GM04503 (cell line): ENCODE results near the gene ZNF630.
A peak's percentile ranks its signal among the peaks of the same experiment; 100 is the strongest.
"Not testable (repeated sequence)": the region's sequence is repeated elsewhere in the genome, so short reads cannot be mapped to it uniquely, and the experiment has no call there.

Experiments
- DNase-seq: peaks from one replicate; pipeline ENCODE4 v3.0.0-alpha.2; 2012; ENCODE audit warnings: low read depth

The ZNF630 gene

DNA sequence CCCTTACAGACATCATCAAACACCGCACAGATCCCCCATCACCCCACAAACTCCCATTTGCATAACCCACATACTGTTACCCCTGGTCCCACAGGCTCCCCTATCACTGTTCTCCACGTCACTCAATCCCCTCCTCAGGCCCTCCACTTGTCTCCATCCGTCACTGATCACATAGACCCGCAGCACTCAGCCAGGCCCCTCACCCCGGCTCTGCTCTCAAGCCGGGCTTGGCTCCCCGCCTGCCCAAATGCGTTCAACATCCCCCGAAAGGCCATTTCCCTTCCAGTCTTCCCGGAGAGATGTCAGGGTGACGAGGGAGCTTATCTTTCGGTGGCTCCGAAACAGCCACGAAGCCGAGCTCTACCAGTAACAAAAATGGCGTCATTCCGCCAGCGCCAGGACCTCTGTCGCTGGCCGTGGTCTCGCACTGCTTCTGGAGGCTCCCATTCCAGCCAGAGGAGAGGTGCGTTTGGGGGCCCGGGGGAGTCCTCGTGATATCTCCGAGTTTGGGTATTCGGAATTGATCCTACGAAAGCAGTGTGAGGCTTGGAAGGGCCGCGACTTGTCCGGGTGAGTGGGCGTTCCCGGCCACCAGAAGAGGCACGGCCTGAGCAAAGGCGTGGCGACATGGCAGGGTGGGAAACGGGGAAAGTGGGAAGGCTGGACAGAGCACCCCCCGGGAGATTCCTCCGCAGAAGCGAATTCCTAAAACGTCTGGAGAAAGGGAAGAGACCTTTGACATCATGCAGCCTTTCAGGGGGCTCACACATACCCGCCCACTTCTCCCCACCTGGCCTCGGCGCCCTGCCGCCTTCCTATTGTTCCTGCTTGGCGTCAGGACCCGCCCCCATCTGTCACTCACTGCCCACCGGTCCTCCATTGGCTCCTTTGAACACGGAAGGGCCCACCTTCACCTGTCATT is at the start of gene ZNF630:
ZNF630 (minus strand) TSS at position 577 of the 922 bp plus-strand sequence. CDS start 4,754 bp downstream, outside the sequence.
- DNase-seq = no peak

DNA sequence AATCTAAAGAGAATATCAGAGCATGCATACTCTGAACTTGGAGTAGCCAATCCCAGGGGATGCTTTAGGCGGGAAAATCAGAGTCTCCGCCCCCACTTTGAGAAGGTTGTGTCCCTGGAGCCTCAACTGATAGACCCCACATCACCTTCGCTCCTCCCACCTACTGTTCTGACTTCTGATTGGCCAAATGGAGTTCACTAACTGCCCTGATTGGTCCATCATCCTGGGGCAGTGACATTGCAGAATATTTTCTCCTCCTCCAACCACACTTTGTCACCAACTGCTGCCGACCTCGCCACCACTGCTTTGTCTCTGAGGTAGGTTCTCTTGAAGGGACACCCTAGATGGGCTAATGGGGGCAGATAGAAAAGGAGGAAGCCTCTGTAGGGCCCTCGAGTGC is 36.3 kb upstream of the ZNF630 start:
- DNase-seq = no peak

DNA sequence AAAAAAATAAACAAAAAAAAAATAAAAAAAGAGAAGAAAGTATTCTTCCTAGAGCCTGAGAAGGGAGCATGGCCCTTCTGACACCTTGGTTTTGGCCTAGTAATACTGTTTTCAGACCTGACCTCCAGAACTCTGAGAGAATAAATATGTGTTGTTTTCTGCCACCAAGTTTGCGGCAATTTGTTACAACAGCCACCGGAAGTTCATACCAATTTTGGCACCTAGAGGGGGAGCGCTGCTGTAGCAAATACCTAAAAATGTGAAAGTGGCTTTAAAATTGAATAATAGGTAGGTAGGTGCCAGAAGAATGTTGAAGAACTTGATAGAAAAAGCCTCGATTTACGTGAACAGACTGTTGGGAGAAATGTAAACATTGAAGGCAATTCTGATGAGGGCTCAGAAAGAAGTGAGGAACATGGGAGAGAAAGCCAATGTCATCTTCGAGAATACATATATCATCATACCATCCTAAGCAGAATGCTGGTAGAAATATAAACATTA is 31.5 kb upstream of the ZNF630 start:
- DNase-seq = no peak

DNA sequence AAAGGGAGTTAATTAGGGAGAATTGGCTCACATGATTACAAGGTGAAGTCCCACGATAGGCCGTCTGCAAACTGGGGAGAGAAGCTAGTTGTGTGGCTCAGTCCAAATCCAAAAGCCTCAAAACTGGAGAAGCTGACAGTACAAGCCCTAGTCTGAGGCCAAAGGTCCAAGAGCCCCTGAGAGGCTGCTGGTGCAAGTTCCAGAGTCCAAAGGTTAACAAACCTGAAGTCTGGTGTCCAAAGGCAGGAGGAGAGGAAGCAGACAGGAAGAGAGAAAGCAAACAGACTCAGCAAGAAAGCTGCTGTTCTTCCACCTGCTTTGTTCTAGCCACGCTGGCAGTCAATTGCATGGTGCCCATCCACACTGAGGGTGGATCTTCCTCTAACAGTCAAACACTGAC is 30.0 kb upstream of the ZNF630 start:
- DNase-seq = no peak

DNA sequence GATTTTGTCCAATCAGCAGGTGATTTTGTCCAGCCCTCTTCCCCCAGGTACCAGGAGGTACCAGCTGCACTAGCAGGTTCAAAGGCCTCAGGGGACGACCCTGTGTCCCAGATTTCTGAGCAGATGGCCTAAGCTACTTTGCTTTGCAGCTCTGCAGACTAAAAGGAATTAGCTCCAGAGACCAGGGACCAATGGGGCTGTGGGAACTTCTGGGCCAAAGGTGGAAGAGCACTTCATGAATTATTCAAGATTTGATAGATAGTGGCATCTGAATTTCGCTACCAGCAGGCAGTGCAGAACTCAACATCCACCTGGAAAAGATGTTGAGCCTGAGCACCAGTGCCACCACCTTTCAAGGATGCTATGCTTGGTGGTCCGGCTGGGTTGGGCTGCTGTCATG is 21.1 kb upstream of the ZNF630 start:
- not testable (repeated sequence) for DNase-seq

DNA sequence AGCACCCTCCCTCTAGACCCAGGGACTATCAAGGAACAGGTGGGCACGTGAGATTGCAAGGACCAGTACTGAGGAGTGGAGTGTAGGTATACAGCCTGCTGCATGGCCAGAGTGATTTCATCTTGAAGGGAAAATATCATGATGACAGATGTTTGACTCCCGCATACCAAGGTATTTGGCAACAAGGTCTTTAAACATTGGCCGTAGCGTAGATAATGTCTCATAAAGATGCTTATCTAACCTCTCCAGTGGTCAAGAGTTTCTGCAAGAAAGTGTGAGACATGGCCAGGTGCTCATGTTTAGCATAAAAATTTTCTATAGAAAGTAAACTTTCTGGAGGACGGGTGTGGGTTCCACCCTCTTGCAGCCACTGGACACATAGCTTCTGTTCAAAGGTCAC is 18.7 kb upstream of the ZNF630 start:
- no peak for DNase-seq

DNA sequence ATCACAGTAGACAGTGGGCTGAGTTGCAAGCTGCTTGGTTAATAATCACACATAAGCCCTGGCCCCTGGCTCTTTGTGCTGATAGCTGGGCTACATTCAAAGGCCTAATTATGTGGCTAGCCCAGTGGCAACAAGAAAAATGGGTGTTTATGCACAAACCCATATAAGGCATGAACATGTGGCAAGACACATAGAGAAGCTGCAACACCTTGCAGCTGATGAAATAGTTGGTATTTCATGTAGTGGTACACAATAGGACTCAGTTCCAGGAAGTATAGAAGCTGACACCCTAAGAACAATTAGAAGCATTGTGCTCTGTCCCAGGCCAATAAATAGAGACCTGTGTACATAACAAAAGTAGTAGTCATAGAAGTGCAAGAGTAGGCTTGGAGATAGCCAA is 14.6 kb upstream of the ZNF630 start:
- no peak for DNase-seq

DNA sequence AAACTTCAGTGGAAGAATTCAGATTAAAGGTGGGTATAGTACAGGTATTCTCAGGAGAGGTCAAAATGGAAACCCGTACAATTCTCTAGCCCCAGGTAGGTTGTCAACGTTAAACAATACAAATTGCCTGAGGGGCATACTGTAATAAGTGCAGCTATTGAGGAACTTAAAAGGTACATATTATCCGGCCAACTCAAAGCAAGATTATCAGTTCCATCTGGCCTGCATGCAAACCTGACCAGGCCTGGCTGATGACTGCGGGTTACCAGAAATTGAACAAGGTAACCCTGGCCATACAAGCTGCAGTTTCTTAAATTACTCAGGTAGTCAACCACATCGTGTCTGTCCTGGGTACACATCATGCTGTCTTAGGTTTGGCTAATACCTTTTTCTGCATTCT is 12.3 kb upstream of the ZNF630 start:
- no peak for DNase-seq

DNA sequence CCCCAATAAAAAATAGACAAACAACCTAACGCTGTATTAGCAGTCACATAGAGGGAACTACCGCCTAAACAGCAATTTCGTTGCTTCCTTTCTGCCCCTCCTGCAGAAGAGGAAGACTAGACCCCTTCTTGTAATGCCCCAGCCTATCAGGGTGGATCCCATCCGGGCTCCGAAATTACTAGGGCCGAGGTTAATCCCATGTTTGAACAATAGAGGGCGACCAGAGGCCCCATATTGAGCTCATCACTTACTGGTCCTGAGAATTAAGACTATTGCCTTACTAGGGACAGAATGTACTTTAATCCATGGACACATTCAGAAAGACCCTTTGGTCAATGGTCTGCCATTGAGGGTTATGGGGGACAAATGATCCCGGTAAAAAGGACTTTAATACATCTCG is 11.8 kb upstream of the ZNF630 start:
- no peak for DNase-seq

DNA sequence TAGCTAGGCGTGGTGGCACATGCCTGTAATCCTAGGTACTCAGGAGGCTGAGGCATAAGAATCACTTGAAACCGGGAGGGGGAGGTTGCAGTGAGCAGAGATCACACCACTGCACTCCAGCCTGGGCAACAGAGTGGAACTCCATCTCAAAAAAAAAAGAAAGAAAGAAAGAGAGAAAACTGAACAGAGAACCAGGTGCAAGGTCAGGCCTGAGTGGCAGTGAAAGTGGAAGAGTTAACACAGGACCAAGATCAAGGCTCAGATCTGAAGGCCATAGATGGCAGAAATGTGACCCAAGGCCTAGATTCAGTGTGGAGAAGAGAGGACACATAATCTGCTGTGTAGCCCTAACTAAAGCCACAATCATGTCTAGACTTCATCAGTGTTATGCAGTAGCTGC is 4.9 kb upstream of the ZNF630 start:
- DNase-seq = no peak

DNA sequence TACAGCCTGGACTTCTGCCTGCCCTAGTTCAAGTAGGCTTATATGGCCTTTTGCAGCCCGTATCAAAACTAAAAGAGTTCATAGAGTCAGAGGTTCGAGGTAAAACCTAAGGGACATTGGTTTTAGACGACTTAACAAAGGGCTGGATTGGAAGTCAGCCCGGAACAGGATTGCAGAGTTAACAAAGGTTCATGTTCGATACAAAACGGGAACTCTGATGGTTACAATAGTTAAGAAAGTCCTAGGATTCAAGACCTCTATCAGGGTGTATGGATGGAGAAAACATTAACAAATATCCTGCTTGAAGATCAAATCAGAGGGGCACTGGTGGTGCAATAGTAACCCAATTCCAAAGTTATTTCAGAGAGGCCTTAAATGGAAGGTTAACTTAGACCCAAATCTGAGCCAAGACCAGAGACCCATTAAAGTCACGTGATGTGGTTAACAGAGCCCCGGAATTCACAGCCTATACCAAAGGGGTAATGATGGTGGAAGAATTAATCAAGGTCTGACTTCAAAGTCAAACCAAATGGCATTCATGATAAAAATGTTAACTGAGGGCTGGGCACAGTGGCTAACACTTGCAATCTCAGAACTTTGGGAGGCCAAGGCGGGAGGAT is 656 bp upstream of the ZNF630 start:
- no peak for DNase-seq

DNA sequence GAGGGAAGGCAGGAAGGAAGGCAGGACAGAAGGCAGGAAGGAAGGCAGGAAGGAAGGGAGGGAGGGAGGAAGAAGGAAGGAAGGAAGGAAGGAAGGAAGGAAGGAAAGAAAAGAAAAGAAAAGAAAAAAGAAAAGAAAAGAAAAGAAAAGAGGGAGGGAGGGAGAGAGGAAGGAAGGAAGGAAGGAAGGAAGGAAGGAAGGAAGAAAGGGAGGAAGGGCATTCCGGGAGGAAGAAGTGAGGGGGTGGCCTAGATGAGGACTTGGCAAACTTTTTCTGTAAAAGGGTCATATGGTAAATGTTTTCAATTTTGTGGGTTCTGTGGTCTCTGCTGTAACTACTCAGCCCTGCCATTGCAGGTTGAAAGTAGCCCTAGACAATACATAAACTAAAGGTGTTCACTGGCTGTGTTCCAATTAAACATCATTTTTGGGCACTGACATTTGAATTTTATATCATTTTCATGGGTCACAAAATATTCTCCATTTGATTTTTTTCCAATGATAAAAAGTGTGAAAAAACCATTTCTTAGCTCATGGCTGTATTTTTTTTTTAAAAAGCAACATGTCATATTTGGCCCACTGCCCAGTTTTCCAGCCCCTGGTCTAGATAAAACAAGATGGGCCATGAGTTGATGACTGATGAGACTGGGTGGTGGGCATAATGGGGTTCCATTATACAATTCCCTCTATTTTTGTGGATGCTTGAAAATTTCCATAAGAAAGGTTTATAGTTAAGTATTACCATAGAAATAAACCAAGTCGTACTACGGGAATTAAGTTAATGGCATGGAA is 3.1 kb downstream of the ZNF630 start:
- DNase-seq = no peak

DNA sequence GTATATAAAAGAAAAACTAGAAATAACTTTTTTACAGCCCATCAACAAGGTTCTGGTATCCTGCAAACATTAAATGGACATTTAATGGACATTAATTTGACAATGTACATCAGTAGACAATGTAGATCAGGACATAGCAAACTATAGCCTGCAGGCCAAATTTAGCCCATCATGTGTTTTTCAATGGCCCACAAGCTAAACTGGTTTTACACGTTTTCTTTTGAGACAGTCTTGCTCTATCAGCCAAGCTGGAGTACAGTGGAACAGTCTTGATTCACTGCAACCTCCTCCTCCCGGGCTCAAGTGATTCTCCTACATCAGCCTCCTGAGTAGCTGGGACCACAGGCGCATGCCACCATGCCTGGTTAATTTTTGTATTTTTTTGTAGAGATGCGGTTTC is 7.2 kb downstream of the ZNF630 start:
- no peak for DNase-seq

DNA sequence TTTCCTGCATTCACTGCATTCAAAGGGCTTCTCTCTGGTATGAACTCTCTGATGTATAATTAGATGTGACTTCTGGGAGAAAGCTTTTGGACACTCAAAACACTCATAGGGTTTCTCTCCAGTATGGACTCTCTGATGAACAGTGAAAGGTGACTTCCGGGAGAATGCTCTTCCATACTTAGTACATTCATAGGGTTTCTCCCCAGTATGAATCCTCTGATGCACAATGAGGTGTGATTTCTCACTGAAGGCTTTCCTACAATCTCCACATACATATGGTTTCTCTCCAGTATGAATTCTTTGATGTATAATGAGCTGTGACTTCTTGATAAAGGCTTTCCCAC is 12.2 kb downstream of the ZNF630 start:
- DNase-seq = no peak

DNA sequence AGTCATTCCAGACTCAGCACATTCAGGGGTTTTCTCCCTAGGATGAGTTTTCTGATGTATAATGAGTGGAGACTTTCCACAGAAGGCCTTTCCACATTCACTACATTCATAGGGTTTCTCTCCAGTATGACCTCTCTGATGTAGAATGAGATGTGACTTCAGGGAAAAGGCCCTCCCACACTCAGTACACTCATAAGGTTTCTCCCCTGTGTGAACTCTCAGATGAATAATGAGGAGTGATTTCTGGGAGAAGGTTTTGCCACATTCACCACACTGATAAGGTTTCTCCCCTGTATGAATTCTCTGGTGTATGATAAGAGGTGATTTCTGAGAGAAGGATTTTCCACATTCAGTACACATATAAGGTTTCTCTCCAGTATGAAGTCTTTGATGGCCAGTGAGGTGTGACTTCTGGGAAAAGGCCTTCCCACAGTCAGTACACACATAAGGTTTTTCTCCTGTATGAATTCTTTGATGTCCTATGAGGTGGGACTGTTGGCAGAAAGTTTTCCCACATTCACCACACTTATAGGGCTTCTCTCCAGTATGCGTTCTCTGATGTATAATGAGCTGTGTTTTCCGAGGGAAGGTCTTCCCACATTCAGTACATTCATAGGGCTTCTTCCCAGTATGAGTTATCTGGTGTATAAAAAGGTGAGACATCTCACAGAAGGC is 12.7 kb downstream of the ZNF630 start:
- DNase-seq = no peak

DNA sequence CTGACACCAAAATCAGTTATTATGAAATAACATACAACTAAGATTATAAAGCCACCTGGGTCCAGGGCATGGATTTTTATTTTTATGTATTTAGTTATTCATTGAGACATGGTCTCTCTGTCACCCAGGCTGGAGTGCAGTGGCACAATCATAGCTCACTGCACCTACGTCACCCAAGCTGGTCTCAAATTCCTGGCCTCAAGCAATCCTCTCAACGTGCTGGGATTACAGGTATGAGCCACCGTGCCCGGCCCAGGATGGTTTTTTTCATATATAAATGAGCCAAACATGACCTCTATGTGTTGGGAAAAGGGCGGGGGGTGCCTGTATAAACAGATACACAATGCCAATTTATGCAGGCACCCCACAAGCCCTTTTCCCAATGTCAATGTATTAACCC is 24.6 kb downstream of the ZNF630 start:
- DNase-seq = no peak

DNA sequence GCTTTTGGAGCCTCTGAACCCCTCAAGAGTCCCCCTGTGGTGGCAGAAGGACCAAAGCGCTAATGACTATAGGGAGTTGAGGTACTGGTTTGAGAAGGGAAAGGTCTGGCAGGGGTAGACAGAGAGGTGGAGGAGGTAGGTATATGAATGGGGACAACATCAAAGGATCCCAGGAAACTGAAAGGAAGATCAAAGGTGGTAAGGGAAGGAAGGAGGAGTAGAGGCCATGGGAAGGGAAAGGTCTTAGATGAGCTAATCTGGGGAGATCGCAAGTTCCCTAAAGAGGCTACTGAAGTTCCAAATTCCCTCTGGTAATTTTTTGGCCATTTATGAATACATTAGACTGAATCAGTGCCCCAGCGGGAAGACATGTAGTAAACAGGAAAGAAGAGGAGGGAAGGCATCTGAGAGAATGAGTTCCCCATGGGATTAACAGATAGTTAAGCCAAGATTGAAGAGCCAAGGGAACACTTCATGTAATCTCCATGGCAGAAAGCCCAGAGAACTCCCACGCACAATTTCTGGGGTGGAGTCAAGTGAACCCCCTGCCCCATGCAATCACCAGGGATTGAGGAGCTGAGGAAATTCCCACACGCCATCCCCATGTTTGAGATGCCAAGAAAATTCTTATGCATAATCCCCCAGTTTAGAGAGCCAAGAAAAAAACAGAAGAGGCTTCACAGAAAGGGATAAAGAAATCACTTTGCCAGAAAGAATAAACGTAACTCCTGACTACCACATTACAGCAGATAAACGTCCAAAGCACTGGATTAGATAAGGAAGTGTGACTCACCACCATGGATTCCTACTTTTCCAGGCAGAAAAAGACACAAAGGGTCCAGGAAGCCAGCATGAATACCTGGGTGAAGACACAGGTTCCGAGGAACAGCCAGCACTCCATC is 25.8 kb downstream of the ZNF630 start:
- DNase-seq = peak; percentile 25

DNA sequence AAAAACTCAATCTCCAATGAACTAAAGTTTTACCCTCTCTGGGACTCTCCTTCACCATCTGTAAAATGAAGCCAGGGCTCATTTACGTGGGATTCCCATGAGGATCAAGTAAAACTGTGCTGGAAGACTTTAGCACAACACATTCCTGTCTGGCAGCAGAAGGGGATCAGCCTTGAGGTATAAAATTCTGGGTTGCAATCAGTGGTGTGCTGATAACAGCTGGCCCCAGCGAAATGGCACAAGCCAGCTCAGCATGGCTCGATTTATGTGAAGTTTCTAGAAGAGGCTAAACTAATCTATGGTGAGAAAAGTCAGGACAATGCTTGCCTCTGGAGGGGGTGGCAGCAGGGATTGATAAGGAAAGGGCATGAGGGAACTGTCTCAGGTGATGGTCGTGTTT is 28.4 kb downstream of the ZNF630 start:
- no peak for DNase-seq

DNA sequence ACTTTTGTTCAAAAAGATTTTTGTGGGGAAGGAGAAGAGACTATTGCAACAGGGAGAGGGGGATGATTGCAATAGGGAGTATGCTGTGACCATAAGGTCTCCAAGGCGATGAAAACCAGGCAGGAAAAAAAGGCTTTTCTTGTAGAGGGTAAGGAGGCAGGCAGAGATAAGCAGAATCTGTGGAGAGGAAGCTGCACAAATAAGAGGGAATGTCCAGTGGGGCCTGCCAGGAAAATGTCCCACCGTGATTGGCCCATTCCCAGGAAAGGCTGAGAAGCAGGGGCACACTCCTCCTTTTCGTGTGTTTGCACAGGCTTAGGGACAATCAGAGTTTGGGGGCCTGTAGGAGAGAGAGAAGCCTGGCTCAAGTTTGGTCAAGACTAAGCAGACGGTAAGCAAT is 35.5 kb downstream of the ZNF630 start:
- no peak for DNase-seq

DNA sequence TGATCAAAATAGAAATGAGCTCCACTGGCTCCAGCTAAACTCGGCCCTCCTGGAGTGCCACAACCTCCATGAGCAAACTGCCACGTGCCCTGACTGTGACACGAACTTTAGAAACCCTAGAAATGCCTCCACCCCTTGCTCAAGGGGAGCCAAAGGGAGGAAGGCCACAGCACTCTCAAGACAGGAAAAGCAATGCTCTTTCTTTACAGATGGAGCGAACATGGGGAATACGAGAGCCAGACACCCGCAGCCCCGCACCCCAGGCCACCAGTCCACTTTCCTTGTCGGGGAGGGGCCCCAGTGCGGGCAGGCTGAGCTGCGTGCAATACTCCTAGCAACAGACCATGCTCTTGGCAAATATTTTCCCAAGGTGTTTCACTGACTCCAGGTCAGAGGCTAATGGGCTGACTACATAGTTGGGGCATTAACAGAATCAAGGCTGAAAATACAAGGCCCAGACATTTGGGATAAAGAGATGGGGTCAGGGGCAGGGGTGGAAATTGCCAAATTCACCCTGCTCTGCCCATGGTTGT is 40.7 kb downstream of the ZNF630 start:
- not testable (repeated sequence) for DNase-seq

DNA sequence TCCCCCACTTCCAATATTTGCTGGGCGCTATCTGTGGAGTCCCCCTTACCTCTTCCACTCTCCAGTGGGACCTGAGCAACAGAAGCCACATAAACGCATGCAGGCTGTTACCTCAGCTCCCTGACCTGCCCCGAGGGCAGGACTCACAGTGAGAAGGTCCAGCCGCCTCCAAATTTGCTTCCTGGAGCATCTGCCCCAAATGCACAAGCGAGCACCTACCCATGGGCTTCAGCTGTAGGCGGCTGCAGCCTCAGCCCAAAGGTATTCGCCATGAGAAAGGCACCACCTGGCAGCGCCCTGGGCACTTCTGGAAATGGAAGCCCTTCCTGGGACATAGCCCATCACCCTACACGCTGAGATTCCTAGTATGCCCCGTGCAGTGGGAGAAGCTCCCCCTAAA is 41.2 kb downstream of the ZNF630 start:
- no peak for DNase-seq
